ENCODE results near the gene ING3. TPM values are rescaled to one million over a fixed set of nuclear protein-coding genes. Genes with fewer than 3 reads are reported as not detected.
A peak's percentile ranks its signal among the peaks of the same experiment; 100 is the strongest.

Gene ING3
- total and polyA plus RNA-seq, 9 of the 15 experiments (the other 6 are each of a cell fraction or from before 2014, with no cell fraction given) = 22.8 to 233 (median 50.4) TPM

DNA sequence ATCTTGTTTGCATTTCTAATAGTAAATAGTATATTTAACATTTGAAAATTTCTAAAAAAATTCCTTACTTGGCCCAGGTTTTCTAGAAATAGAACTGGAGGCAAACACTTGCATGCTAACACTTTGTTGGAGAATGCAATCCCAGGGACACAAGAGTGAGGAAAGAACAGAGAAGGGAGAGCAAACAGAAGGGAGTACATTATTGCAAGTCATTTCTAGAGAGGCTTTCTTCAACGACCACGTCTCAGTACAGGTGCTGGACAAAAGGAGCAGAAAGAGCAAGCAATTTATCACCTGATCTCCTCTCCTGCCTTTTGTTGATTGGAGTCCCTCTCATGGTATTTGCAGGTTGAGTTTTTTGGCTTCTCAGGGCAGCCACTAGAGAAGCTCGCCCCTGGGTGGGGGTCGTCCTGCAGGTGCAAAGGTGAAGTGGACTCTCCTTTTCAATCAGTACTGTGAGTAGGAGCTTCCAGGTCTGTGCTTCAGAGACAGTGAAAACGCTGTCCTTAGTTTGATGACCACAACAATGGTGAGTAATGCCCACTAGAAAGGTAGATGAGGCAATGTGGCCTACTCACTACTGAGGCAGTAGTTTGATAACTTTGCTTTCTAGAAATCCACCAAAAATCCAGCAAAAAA is 43.1 kb downstream of the ING3 start (continued):
- TF ChIP-seq ZNF668 (CRISPR knock-in tag; IDR thresholded peaks at IDR 0.05) (no peak), FUS (optimal IDR thresholded peaks at IDR 0.05; ENCODE audit: low read depth, low read length) (no peak), BCL6 (CRISPR knock-in tag; IDR thresholded peaks at IDR 0.05) (no peak), RBBP5 (IDR thresholded peaks at IDR 0.05; ENCODE audit: borderline replicate concordance, insufficient read depth, low read length, poor library complexity, severe bottlenecking) (peak; percentile 42), PREB (CRISPR knock-in tag; IDR thresholded peaks at IDR 0.05) (no peak), STAT6 (CRISPR knock-in tag; IDR thresholded peaks at IDR 0.05) (no peak), NEUROD1 (IDR thresholded peaks at IDR 0.05; ENCODE audit: borderline replicate concordance, low read depth, low read length, partially characterized antibody) (no peak), PHB (CRISPR knock-in tag; IDR thresholded peaks at IDR 0.05) (no peak), SMARCC2 (IDR thresholded peaks at IDR 0.05; ENCODE audit: low read depth) (0 out of 2 replicates have a peak, but pooled peaks have one; percentile 29), ZNF431 (CRISPR knock-in tag; IDR thresholded peaks at IDR 0.05) (no peak), MTF1 (CRISPR knock-in tag; IDR thresholded peaks at IDR 0.05; ENCODE audit: borderline replicate concordance) (no peak), XRCC4 (IDR thresholded peaks at IDR 0.05; ENCODE audit: extremely low read depth, insufficient read depth, insufficient read length) (no peak), ZNF124 (CRISPR knock-in tag; IDR thresholded peaks at IDR 0.05) (no peak), NONO (IDR thresholded peaks at IDR 0.05; ENCODE audit: low read depth in 2 of 2, low read length in 1 of 2) (no peak), POLR2H (tag; IDR thresholded peaks at IDR 0.05; ENCODE audit: low read depth) (no peak), MCM2 (IDR thresholded peaks at IDR 0.05; ENCODE audit: low read depth) (no peak), TCFL5 (CRISPR knock-in tag; conservative IDR thresholded peaks at IDR 0.05) (no peak)
- TF ChIP-seq, protein P1, sequence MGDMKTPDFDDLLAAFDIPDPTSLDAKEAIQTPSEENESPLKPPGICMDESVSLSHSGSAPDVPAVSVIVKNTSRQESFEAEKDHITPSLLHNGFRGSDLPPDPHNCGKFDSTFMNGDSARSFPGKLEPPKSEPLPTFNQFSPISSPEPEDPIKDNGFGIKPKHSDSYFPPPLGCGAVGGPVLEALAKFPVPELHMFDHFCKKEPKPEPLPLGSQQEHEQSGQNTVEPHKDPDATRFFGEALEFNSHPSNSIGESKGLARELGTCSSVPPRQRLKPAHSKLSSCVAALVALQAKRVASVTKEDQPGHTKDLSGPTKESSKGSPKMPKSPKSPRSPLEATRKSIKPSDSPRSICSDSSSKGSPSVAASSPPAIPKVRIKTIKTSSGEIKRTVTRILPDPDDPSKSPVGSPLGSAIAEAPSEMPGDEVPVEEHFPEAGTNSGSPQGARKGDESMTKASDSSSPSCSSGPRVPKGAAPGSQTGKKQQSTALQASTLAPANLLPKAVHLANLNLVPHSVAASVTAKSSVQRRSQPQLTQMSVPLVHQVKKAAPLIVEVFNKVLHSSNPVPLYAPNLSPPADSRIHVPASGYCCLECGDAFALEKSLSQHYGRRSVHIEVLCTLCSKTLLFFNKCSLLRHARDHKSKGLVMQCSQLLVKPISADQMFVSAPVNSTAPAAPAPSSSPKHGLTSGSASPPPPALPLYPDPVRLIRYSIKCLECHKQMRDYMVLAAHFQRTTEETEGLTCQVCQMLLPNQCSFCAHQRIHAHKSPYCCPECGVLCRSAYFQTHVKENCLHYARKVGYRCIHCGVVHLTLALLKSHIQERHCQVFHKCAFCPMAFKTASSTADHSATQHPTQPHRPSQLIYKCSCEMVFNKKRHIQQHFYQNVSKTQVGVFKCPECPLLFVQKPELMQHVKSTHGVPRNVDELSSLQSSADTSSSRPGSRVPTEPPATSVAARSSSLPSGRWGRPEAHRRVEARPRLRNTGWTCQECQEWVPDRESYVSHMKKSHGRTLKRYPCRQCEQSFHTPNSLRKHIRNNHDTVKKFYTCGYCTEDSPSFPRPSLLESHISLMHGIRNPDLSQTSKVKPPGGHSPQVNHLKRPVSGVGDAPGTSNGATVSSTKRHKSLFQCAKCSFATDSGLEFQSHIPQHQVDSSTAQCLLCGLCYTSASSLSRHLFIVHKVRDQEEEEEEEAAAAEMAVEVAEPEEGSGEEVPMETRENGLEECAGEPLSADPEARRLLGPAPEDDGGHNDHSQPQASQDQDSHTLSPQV (IDR thresholded peaks at IDR 0.05) = no peak; the same call in 1 of the 2 replicates
- TF ChIP-seq, protein P2, sequence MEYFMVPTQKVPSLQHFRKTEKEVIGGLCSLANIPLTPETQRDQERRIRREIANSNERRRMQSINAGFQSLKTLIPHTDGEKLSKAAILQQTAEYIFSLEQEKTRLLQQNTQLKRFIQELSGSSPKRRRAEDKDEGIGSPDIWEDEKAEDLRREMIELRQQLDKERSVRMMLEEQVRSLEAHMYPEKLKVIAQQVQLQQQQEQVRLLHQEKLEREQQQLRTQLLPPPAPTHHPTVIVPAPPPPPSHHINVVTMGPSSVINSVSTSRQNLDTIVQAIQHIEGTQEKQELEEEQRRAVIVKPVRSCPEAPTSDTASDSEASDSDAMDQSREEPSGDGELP (CRISPR knock-in tag; IDR thresholded peaks at IDR 0.05; ENCODE audit: borderline replicate concordance) = no peak
